Spleen (tissue), 11 donors: ENCODE results near the gene PDIA3. TPM values are rescaled to one million over a fixed set of nuclear protein-coding genes. Genes with fewer than 3 reads are reported as not detected.

ENCODE experiments used
- DNase-seq: peaks from one replicate; pipeline ENCODE4 v3.0.0-alpha.2; 2020
- H3K27ac ChIP-seq, 8 donors: fragments of 200-600 bp; sonication (generic) in 7 of 8; 1 replicate in 4 of 8; 2 replicates in 4 of 8; pipeline versions ENCODE4 v1.5.0 to v1.8.0; 2016 to 2021; ENCODE audit warnings: inconsistent platforms in 4 of 8, mild to moderate bottlenecking in 4 of 8, moderate library complexity in 1 of 8
- H3K27me3 ChIP-seq, 7 donors: fragments of 200-600 bp; sonication (generic) in 6 of 7; replicated peaks in 1 of 7; 1 replicate in 4 of 7; 2 replicates in 3 of 7; pipeline versions ENCODE4 v1.5.0 to v1.8.0; 2016 to 2021; ENCODE audit warnings: inconsistent platforms in 3 of 7, mild to moderate bottlenecking in 1 of 7
- H3K36me3 ChIP-seq, 6 donors: fragments of 200-600 bp; sonication (generic) in 5 of 6; 1 replicate in 4 of 6; 2 replicates in 2 of 6; pipeline versions ENCODE4 v1.5.0 to v1.8.0; 2016 to 2021; ENCODE audit warnings: inconsistent platforms in 2 of 6
- H3K4me1 ChIP-seq, 6 donors: fragments of 200-600 bp; sonication (generic) in 5 of 6; 1 replicate in 3 of 6; 2 replicates in 3 of 6; pipeline versions ENCODE4 v1.5.0 to v1.8.0; 2016 to 2021; ENCODE audit warnings: inconsistent platforms in 3 of 6
- H3K4me3 ChIP-seq, 8 donors: fragments of 200-600 bp; sonication (generic) in 7 of 8; 1 replicate in 4 of 8; 2 replicates in 4 of 8; pipeline versions ENCODE4 v1.5.0 to v1.8.0; 2016 to 2021; ENCODE audit warnings: inconsistent platforms in 4 of 8, mild to moderate bottlenecking in 4 of 8, moderate library complexity in 2 of 8
- H3K9me3 ChIP-seq, 8 donors: fragments of 200-600 bp; sonication (generic) in 7 of 8; 1 replicate in 4 of 8; 2 replicates in 4 of 8; pipeline versions ENCODE4 v1.5.0 to v1.8.0; 2016 to 2021; ENCODE audit warnings: inconsistent platforms in 4 of 8
- POLR2A ChIP-seq, 3 donors: fragments of 450-650 bp; IDR thresholded peaks; one replicate each; pipeline ENCODE4 v1.5.1; 2017; ENCODE audit warnings: antibody characterized with exemption in 3 of 3, mild to moderate bottlenecking in 1 of 3
- POLR2AphosphoS5 ChIP-seq, 3 donors: sonication (generic); formaldehyde crosslinking; IDR thresholded peaks; one replicate each; pipeline ENCODE4 v1.5.1; 2017; ENCODE audit warnings: antibody characterized with exemption in 3 of 3
- WGBS, 5 donors: extraction: QIAGEN DNeasy Blood & Tissue Kit in 3 of 5; methylation state at CpG; one replicate each; pipeline versions ENCODE4 v1.1.5 to v1.1.7; 2013 to 2018; 5-methylcytosine and 5-hydroxymethylcytosine counted together
- intact Hi-C: fragments of 100-400 bp; cut with DNase I; formaldehyde crosslinking; loops from one replicate; pipeline ENCODE4 v1.15.0; 2023; ENCODE audit warnings: low total_unique reads
- polyA plus RNA-seq, 3 donors: library from polyadenylated mRNA; stranded (reverse); fragments of 200-250 nt; gene quantifications; one replicate each; pipeline ENCODE4 v1.2.1, GENCODE V29; 2013
- total RNA-seq, 7 donors: library from RNA; depleted of rRNA in 3 of 7; stranded (reverse); fragments of >200 nt in 3 of 7; fragmentation: NEBNext Ultra II Directional in 4 of 7; extraction: Animal tissue kit (Norgen Biotek cat#: 25700) in 4 of 7; gene quantifications; one replicate each; pipeline versions ENCODE4 v1.1.0 to v1.2.1, GENCODE V29; 2016 to 2021
- TF ChIP-seq, protein P1 (sequence below), 11 experiments: fragments of 200-600 bp in 7 of 11; fragments of 450-650 bp in 4 of 11; sonication (generic) in 4 of 11; IDR thresholded peaks in 8 of 11; conservative IDR thresholded peaks in 3 of 11; 1 replicate in 7 of 11; 2 replicates in 4 of 11; pipeline versions ENCODE4 v1.4.0 to v1.8.0; 2016 to 2021; ENCODE audit warnings: antibody characterized with exemption in 11 of 11, inconsistent platforms in 4 of 11, mild to moderate bottlenecking in 1 of 11
- donor health status: healthy with polysubstance abuse.
- donor health status: DM: no; HTN: no; CAD: no; lungs with moderate emphysema.
- donor health status: DM: no; HTN: no; CAD: no.
- donor health status: Bipolar disorder and iron deficiency.
- donor health status: healthy.
- donor health status: DM: no; HTN: no; CAD: no.
- donor health status: DM: yes; HTN: yes; CAD: no.

Gene PDIA3
- total and polyA plus RNA-seq, 10 donors, result 104 to 311 (median 159) TPM

- Histone ChIP-seq H3K36me3 (peaks cover 0 to 20% (median 16%) of the 10 kb centered on the region in 6 donors), H3K27ac (peak overlapping the region; percentile 83 to 91 (median 86)), H3K4me3 (peak overlapping the region; percentile 47 to 80 (median 66)), H3K9me3 (no peaks in the 10 kb centered on the region), H3K27me3 (no peaks in the 10 kb centered on the region), H3K4me1 (peaks cover 8 to 34% (median 25%) of the 10 kb centered on the region in 6 donors)
- peak; percentile 41 to 66 (median 64) for TF ChIP-seq POLR2AphosphoS5 (IDR thresholded peaks at IDR 0.05)
- no peak for TF ChIP-seq POLR2A (IDR thresholded peaks at IDR 0.05)
- TF ChIP-seq, protein P1, sequence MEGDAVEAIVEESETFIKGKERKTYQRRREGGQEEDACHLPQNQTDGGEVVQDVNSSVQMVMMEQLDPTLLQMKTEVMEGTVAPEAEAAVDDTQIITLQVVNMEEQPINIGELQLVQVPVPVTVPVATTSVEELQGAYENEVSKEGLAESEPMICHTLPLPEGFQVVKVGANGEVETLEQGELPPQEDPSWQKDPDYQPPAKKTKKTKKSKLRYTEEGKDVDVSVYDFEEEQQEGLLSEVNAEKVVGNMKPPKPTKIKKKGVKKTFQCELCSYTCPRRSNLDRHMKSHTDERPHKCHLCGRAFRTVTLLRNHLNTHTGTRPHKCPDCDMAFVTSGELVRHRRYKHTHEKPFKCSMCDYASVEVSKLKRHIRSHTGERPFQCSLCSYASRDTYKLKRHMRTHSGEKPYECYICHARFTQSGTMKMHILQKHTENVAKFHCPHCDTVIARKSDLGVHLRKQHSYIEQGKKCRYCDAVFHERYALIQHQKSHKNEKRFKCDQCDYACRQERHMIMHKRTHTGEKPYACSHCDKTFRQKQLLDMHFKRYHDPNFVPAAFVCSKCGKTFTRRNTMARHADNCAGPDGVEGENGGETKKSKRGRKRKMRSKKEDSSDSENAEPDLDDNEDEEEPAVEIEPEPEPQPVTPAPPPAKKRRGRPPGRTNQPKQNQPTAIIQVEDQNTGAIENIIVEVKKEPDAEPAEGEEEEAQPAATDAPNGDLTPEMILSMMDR (IDR thresholded peaks at IDR 0.05 in 8 of 11, conservative IDR thresholded peaks at IDR 0.05 in 3 of 11), result peak; percentile 50 to 81 (median 77)
- peak; percentile 95 for DNase-seq
- intact Hi-C loops, result no loop called here
- WGBS, 5 donors, result 2 to 3% (median 2%) methylated on average over 27 to 31 of the region's 31 CpGs
Observed at GRCh38 chr15:43777267-43777914, 31.2 kb downstream of the PDIA3 start.

- TF ChIP-seq POLR2A (IDR thresholded peaks at IDR 0.05), result no peak
- TF ChIP-seq, protein P1 (IDR thresholded peaks at IDR 0.05 in 8 of 11, conservative IDR thresholded peaks at IDR 0.05 in 3 of 11), result no peak
- TF ChIP-seq POLR2AphosphoS5 (IDR thresholded peaks at IDR 0.05), result no peak
- WGBS, 5 donors, result 73 to 87% (median 78%) methylated on average over 1 of the region's 1 CpG
- H3K4me3 ChIP-seq, result no peak overlapping the region
Observed at GRCh38 chr15:43779016-43779415, 32.8 kb downstream of the PDIA3 start.

GRCh38 chr15:43789409-43789808, 43.2 kb downstream of the PDIA3 start:
- intact Hi-C loops, result no loop called here
- TF ChIP-seq POLR2AphosphoS5 (IDR thresholded peaks at IDR 0.05) (no peak), POLR2A (IDR thresholded peaks at IDR 0.05) (no peak)
- TF ChIP-seq, protein P1 (IDR thresholded peaks at IDR 0.05 in 8 of 11, conservative IDR thresholded peaks at IDR 0.05 in 3 of 11), result no peak
- 65 to 89% (median 82%) methylated on average over 3 of the region's 3 CpGs for WGBS, 5 donors

More at GRCh38 chr15:43779016-43779415, 32.8 kb downstream of the PDIA3 start:
- Histone ChIP-seq H3K27me3 (peaks cover 0 to 4% (median 0%) of the 10 kb centered on the region in 7 donors), H3K36me3 (peaks cover 0 to 4% (median under 1%) of the 10 kb centered on the region in 6 donors), H3K9me3 (no peaks in the 10 kb centered on the region), H3K4me1 (peaks cover 8 to 32% (median 25%) of the 10 kb centered on the region in 6 donors), H3K27ac (no peak overlapping the region)
- DNase-seq, result no peak
- intact Hi-C loops, result no loop called here

More at GRCh38 chr15:43789409-43789808, 43.2 kb downstream of the PDIA3 start:
- Histone ChIP-seq H3K4me3 (no peak overlapping the region), H3K27me3 (no peaks in the 10 kb centered on the region), H3K36me3 (peaks cover 0 to 13% (median 10%) of the 10 kb centered on the region in 6 donors), H3K27ac (peak overlapping the region in 5 of 8 donors; percentile 5 to 61 (median 52)), H3K9me3 (no peaks in the 10 kb centered on the region), H3K4me1 (peaks cover 13 to 53% (median 25%) of the 10 kb centered on the region in 6 donors)
- no peak for DNase-seq
